ENCODE results near the gene EMC8.

- TF ChIP-seq POLR2A (IDR thresholded peaks at IDR 0.05; ENCODE audit: low read length) (no peak), GATA1 (IDR thresholded peaks at IDR 0.05; ENCODE audit: low read depth, low read length) (no peak)
Measured at GRCh38 chr16:85734311-85735017, 64.9 kb downstream of the EMC8 start.
